ENCODE data around the gene PDLIM4.

The PDLIM4 gene

DNA sequence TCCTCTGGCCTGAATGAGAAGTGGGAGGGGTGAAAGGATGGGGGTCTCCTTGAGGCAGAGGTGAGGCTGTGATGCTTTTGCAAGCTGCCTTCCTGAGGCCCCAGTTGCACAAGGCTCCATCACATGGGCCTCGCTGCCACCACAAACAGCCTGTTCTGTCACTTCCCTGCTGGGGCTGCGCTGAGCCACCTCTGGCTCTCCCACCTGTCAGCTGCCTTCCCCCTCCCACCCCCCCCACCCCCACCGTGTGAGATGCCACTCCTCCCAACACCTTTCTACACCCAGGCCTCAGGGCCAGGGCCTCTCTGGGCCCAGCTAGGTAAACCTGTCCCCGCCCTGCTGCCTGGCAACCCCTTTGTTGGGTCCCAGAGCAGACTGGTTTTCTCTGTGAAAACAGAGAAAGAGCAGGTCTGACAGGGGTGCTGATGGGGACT is 4.5 kb upstream of the PDLIM4 start:
- no peak for DNase-seq (ENCODE audit: low read depth in 3 of 3, low spot score in 1 of 3)

DNA sequence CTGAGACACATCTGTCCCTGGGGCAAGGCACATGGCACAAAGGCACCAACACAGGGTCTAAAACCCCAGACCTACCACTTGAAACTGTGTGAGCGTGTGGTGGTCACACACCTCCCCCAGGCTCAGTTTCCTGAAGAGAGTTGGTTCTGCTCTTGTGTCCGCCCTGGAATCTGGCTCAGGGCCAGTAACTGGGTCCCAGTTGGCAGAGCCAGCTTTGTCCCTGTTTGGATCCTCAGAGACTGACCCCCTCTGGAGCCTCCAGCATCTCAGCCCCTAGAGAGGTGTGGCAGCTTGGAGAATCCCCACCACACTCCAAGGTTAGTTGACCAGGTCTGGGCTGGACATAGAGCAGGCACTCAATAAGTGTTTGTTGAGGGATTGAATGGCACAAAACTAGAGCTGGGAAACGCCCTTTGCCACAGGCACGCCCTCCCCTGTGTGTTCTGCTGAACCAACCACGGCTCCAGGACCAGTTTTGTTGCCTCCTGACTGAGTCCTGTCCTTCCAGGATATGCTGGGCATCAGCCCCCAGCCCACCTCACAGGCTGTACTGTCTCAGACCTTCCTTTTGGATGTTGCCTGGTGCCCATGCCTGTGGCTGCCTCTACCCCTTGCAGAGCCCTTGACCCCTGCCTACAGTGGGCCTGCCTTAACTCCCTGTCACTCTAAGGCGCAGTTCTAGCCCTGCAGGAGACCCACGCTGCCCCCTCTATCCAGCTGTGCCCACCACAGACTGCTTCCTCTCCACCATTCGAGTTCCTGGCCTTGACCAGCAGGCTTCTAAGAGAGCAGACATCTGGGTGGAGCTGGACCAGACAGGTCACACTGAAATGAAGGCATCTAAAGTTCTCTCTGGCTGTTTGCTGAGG is 3.8 kb upstream of the PDLIM4 start:
- DNase-seq (ENCODE audit: low read depth in 3 of 3, low spot score in 1 of 3), result no peak

DNA sequence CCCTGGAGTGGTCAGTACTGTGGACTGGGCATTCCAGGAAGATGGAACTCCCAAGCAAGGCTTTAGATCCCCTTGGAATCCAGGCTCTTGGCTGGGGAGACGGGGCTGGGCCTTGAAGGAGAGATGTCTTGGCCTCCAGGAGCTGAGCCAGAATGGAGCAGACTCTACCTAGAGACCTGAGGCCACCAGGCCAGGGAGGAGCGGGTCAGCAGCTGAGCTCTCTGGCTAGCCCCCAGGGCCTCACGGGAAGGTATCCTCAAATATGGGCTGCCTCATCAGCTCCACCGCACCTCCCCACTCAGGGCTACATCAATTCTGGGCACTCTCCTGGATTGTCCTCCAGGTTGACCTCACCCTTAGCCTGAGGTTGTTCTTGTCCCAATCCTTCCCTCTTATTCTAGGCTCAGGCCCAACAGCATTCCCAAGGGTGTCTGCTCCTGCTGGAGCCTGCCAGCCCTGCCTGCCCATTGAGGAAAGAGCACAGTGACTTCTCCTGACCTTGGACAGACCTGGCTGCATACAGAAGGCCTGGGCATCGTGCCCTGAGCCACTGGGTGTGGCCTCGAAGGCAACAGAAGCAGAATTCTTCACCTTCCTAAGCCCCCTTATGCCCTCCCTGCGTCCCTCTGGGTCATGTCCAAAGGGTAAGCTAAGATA is 3.0 kb upstream of the PDLIM4 start:
- DNase-seq (ENCODE audit: low read depth in 3 of 3, low spot score in 1 of 3), result no peak

DNA sequence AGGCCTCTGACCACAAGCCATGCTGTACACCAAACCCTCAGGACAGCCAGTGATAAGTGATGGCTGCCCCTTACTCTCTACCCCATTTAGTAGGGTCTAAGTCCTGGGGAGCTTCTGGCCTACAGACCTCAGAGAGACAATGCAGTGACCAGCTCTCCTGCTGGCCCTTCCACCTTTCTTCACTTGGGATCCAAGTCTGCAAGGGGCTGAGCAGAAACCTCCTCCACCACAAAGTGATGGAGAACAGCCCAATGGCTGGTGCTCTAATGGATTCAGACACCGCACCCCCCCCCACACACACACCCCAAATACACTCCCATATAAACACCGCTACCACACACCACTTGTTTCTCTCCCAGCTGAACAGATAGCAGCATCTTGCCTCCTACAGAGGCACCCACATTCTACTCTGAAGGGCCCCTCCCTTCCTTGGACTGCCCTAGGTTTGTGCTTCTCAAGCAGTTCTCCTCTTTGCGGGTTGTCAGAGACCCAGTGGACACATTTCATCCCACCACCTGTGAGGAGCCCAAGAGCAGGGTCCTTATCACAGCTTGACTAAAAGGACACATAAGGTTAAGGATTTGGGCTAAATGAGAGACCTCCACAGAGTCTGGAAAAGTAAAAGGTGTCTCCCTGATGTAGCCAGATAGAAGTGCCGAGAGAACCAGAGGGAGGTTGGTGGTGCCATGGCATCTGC is 1.3 kb upstream of the PDLIM4 start:
- DNase-seq (ENCODE audit: low read depth in 3 of 3, low spot score in 1 of 3), result no peak

DNA sequence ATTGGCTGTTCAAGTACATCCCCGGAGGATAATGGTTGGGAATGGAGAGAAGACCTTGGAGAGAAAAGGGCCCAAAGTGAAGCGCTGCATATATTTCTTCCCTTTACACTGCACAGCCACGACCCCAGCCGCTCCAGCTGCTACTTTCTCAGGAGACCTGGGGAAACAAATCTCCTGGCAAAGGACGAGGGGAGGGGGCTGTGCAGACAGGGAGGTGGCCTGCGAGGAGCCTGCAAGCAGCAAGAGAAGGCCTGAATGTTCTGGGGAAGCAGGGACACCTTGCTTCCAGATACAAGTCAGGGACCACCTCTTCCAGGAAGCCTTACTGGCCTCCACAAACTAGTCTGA is 739 bp upstream of the PDLIM4 start:
- DNase-seq (ENCODE audit: low read depth in 3 of 3, low spot score in 1 of 3), result no peak

DNA sequence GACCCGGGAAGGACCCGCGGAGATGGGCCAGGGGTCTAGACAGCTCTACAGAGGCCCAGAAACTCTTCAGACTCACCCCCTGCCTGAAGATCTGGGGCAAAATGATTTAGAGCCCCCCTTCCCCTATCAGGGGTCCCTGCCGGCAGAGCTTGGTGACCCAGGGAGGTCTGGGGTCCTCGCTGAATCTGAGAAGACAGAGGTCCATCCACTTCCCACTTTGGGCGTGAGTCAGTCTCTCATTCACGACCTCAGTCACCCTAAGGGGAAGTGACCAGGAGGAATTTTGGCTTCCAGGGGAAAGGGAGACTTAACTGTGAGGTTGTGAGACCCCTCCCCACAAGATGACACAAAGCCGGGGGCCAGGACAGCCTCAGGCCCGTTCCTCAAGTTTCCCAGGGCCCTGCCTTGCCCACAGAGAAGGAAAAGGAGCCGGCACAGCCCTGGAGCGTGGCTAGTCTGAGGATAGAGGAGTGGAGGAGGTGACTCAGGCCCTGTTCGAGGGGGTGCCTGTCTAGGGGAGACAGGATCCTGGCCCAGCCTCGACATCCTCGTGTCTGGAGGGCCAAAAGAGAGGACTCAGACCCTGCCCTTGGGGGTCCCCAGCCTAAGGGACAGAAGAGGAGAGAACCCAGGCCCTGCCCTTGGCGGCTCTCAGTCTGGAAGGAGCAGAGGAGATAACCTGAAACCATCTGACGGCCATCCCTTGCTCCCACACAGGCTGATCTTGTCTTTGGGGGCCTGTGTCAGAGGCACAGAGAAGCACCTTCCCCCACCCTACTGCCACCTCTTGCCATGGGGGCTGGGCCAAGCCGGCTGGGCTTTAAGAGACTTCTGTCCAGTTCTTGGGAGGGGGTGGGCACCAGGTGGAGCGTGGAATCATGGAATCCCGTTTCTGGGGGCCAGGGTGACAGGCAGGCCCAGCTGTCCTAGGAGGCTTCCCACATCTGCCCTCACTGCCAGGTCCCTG is 889 bp downstream of the PDLIM4 start:
- no peak for DNase-seq (ENCODE audit: low read depth in 3 of 3, low spot score in 1 of 3)

DNA sequence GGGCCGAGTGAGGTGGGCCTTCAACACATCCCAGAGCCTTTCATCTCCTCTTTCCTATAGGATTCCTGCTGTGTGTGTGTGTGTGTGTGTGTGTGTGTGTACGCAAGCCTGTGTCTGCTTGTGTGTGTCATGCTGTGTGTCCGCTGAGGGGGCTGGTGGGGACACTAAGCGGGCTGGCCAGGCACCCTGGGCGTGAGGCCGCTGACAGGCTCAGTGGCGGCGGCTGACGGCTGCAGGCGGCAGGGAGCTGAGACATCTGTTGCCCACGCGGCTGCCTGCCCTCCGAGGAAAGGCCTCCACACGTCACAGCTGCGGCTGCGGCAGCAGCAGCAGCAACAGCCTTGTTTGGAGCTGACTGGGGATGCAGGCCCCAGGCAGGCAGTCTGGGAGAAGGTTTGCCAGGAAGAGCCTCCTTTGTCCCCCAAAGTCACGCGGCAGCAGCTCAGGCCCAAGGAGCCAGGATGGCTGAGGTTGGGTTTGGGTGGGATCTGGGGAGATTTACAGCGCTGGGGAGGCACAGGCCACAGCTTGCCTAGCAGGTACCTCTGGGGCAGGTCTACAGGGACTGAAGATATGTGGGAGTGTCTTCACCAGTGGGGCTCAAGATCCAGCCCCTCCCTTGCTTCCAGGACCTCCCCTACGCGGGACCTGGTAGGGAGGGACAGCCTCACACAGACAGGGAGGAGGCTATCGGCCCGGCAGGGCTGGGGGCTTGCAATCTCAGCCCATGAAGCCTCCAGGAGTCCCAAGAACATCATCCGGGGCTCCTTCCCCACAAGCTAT is 1.8 kb downstream of the PDLIM4 start:
- DNase-seq (ENCODE audit: low read depth in 3 of 3, low spot score in 1 of 3), result no peak

DNA sequence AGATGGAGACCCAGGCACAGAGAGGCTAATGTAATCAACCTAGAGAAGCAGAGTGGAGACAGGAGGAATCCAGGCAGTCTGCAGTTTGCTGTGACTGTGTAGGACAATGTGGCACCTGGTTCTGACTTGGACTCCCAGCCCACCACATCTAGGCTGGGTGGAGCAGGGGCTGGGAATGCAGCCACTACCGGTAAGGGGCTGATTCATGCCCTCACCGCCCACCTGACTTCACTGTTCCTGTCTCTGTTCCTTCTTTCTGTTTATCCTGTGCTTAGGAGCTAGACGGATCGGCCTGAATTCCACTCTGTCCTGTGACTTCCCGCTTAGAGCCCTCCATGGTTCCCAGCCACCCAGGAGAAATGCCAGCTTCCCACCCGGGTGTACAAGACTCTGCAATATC is 2.6 kb downstream of the PDLIM4 start:
- no peak for DNase-seq (ENCODE audit: low read depth in 3 of 3, low spot score in 1 of 3)

DNA sequence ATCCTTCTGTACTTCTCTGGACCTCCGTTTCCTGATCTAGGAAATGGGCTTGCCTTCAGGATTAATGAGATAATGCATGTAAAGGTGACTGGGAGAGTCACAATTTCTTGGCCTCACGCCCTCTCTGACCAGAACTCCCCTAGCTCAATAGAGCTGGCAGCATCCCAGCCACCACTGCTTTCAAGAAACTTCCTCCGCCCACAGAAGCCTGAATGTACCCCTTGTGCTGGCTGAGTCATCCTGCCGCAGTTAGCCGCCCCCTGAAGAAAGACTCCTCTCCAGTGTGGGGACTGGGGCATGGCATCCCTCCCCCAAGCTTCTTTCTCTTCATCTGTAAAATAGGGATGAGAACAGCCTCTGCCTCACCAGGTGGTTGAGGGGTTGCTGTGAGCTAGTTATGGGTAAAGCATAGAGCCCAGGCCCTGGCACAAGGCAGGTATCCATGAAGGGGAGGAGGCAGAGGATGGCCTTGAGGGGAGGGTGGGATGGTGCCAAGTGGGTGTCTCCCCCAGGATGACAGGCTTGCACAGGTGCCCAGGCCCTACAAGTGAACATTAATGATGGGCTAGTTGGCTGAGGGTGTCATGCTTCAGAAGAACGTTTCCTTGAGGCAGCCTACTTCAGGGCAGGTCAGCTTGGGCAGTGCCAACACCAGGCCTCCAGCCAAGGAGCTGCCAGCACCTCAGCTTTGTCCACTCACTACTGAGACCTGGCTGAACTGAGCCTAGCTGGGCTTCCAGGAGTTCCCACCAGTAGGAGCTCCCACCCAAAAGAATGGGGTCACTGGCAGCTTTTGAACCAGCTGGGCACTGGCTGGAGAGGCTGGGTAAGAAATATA is 3.4 kb downstream of the PDLIM4 start:
- DNase-seq (ENCODE audit: low read depth in 3 of 3, low spot score in 1 of 3), result peak in 1 of 3 donors; percentile 21

DNA sequence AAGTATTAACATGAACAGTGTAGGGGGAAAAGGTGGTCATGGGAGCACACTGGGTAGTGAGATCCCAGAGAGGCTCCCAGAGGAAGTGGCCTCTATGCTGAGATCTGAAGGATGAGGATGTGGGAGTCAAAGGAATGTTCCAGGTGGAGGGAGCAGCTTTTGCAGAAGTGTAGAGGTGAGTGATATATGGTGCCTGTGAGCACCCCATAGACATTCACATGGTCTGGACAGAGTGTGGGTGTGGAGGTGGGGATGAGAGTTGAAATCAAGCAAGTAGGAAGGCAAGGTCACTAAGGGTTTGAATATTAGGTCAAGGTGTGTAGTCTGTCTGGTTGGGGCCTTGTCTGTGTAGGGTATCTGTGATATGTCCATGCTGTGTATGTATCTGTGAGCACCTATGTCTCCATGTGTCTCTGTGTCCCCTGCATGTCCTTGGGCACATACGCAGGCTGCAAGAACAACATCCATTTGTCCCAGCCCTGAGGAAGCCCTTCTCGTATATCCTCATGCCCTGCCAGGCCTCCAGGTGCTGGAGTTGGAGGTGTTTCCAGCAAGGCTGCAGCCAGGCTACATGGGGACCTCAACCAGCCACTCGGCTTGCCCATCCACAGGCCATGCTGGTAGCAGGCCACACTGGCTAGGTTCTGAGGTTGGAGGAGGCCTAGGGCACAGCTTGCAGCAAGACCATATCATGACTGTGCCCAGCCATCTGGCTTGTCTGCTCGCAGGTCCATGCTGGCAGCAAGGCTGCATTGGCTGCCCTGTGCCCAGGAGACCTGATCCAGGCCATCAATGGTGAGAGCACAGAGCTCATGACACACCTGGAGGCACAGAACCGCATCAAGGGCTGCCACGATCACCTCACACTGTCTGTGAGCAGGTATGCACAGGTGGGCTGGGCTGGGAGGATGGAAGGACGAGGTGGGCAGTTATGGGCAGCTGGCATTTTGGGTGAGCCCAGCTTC is 4.7 kb downstream of the PDLIM4 start:
- DNase-seq (ENCODE audit: low read depth in 3 of 3, low spot score in 1 of 3), result no peak

DNA sequence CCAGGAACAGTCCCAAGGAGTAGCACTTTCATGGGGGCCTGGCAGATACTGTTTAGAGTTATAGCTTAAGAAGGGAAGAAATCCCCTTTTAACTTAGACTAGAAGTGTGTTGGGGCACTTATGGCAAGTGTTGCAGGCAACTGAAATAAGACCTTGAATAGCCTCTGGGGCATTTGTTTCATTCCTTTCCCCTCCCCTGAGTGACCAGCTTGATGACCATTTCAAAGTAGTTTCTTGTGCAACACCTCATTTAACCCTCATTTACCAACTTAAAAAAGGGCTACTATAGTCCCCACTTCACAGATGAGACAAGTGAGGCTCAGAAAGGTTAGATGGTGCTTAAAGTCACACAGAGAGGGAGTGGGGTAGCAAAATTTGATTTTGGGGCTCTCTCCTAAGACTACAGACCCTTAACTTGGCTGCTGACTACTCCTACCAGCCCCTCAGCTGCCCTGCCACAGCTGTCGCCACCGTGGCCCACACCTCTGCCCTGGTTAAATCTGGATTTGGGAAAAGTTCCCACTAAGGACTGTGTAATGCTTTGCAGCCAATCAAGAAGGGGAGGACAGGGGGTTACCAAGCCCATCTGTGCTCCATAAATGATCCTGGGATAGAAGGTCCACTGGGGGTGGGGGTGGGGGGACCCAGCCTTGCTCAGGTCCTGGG is 5.5 kb downstream of the PDLIM4 start:
- no peak for DNase-seq (ENCODE audit: low read depth in 3 of 3, low spot score in 1 of 3)

DNA sequence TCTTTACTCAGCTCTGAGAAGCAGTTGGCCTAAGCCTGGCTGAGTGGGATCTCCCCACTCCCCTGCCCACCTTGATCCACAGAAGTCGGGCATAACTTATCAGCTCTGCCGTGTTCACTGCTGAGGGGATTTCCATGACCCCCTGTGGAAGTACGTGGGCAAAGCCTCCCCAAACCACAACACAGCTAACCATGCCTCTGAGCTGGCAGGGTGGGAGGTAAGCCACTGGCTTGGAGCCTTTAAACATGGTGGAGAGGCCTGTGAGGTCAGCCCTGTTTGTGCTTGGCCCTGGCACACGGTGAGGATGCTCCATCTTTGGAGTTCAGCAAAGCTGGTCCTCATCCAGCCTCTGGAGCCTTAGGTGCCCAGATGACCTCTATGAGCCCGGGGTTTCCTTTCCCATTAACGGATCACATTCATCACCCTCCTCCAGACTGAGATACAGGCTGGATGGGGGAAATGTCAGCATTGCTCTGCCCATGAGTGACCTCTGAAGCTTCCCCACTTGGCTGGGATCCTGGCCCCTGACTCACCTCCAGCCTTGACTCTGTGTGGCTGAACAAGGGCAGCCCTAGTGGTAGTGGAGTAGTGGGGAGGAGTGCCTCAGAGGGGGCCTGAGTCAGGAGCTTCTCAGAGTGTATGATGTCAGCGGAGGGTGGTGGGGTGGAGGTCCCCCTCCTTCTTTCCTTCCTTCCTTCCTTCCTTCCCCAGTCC is 6.2 kb downstream of the PDLIM4 start:
- no peak for DNase-seq (ENCODE audit: low read depth in 3 of 3, low spot score in 1 of 3)

DNA sequence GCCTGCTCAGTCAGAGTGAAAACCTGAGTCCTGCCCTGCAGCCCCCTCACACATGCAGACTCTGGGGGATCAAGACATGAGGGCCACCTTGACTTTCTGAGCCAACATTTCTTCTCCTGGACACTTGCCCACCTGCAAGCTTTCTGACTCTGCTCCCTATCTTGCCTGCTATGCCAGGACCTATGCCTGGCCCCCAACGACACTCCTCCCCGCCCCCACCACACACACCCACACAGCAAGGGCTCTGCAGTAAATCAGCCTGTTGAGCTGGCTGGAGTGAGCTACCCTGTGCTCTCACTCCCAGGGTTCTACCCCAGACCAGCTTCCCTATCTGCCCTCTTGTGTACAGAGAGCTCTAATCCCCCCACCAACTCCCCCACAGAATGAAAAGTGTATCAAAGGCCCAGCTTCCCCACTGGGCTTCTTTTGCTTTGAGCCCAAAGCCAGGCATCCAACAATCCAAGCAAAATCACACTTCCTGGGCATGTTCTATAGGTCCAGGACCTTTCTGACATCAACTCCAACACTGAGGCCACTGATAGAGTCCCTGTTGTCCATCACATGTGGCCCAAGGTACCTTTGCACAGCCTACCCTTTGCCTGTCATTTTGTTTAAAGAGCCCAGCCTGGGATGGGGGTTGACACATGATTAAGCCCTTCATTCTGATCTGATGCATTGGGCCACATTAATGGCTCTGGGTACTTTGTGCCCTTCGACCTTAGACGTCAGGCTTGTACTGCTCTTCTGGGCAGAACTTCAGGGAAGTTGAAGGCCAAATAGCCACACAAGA is 7.2 kb downstream of the PDLIM4 start:
- DNase-seq (ENCODE audit: low read depth in 3 of 3, low spot score in 1 of 3), result no peak

DNA sequence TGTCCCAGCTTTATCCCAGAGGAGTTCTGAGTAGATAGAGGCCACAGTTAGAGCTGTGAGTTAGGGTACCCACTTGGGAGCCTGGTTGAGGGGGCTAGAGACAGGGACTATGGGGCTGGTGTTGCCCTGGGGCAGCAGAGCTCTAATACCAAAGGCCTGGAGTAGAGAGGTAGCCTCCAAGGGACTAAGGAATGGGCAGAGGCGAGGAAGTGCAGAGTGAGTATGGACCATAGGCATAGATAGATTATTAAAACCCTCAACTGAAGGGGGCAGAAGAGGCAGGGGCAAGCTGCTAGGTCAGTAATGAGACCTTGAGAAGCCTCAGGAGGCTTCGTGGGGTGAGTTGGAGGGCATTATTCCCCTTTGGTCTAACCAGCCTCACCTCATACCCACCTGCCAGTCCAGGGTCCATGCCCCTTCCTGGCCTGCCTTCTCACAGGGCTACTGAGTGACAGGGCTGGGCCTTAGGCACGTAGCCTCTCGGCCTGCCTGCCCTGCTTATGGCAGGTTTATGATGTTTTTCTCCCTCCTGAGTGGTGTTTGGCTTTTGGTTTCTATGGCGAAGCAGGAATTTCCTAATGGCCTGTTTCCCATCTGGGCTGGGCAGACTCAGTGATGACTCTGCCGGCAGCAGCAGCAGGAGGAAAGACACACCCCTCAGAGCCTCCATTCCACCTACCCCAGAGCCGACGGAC is 8.0 kb downstream of the PDLIM4 start:
- no peak for DNase-seq (ENCODE audit: low read depth in 3 of 3, low spot score in 1 of 3)

DNA sequence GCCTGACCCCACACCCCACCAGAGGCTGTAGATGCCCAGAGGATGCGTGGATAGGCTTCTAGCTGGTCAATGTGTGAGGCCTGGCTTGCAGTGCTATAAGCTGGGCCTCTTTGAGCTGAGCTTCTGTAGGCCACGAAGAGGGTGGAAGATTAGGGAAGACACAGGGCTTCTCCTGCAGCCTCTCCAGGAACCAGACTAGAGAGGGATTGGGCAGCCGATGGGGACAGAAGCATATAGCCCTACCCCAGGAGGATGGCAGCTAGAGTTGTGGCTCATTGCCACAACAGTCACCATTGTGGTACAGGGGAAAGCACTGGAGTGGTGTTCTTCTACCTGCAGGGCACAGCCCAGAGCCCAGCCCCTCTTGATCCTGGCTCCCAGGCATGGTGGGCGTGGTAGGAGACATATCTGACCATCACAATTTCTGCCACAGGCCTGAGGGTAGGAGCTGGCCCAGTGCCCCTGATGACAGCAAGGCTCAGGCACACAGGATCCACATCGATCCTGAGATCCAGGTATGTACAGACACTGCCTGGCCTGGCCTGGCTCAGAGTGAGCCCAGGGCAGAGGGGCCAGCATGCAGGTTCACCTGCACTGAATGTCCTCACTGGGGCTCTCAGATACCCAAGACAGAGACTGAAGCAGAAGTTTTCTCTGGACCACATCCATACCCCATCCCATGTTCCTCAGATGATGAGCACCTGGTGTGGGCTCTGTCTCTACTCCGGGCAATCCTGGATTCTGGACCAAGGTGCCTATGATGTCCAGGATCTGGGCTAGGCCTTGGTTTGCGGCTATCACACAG is 8.7 kb downstream of the PDLIM4 start:
- DNase-seq (ENCODE audit: low read depth in 3 of 3, low spot score in 1 of 3), result no peak

Measured in stimulated activated CD4-positive, alpha-beta T cell treated with anti-CD3 and anti-CD28 coated beads, TNF-alpha, amount 100 ng/mL, for 1 hour (primary cell).